Measurements from ENCODE around the gene BMI1.

DNA sequence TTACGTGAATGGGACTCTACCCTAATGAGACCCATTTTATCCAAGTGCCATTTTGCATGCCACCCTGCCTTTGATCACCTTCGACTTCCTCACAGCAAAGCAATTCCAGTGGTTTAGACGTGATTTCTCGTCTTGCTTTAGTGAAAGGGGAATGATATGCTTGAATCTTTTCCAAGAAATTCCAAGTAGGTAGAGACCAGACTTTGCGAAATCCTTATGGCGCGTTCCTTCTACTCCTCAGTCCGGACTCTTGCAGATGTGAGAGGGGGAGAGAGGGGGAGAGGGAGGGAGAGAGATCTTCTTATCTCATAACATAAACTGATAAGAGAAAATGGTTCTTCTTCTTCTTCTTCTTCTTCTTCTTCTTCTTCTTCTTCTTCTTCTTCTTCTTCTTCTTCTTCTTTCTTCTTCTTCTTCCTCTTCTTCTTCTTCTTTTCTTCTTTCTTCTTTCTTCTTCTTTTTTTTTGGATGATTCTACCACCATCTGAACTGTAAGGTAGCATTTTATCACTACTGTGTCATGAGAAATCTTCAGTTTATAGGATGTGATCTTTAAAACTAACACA lies 25.3 kb downstream of the BMI1 start:
- TF ChIP-seq, protein P1, sequence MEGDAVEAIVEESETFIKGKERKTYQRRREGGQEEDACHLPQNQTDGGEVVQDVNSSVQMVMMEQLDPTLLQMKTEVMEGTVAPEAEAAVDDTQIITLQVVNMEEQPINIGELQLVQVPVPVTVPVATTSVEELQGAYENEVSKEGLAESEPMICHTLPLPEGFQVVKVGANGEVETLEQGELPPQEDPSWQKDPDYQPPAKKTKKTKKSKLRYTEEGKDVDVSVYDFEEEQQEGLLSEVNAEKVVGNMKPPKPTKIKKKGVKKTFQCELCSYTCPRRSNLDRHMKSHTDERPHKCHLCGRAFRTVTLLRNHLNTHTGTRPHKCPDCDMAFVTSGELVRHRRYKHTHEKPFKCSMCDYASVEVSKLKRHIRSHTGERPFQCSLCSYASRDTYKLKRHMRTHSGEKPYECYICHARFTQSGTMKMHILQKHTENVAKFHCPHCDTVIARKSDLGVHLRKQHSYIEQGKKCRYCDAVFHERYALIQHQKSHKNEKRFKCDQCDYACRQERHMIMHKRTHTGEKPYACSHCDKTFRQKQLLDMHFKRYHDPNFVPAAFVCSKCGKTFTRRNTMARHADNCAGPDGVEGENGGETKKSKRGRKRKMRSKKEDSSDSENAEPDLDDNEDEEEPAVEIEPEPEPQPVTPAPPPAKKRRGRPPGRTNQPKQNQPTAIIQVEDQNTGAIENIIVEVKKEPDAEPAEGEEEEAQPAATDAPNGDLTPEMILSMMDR (IDR thresholded peaks at IDR 0.05; ENCODE audit: low read length), result no peak
- TF ChIP-seq EZH2phosphoT487 (IDR thresholded peaks at IDR 0.05; ENCODE audit: low read length), result no peak

Data from MM.1S (cell line).